ENCODE data around the gene RECQL. TPM values are rescaled to one million over a fixed set of nuclear protein-coding genes. Genes with fewer than 3 reads are reported as not detected.
"Not testable (repeated sequence)": the region's sequence is repeated elsewhere in the genome, so short reads cannot be mapped to it uniquely, and the experiment has no call there.

The RECQL gene
- total RNA-seq, 1 experiment from 2014 or later: 99.7 TPM

DNA sequence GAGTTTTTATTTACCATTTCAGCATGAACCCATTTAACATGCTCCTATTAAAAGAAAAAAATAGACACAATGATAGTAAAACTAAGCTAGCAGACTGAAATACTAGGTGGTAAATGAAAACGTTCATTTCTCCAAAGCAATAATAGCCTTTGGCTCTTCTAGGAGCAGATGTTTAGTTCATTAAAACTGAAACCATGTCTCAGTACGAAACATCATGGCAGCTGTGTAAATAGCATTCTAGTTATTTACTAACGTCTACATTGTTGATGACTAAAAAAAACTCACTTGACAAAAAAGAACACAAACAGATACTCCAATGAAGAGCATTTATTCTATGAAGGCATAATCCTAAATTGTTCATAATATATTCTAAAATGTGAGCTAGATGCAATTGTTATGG lies 17.9 kb downstream of the RECQL start:
- no peaks in the 10 kb centered on the region for H3K27me3 ChIP-seq (replicated peaks)
- H3K36me3 ChIP-seq: peaks cover 72% of the 10 kb centered on the region
- H3K27ac ChIP-seq: no peak overlapping the region
- no peak for DNase-seq (ENCODE audit: low read depth in 1 of 2, low spot score in 2 of 2)
- H3K4me1 ChIP-seq (replicated peaks): no peaks in the 10 kb centered on the region
- no peaks in the 10 kb centered on the region for H3K9me3 ChIP-seq (replicated peaks)
- H3K4me3 ChIP-seq: no peak overlapping the region

DNA sequence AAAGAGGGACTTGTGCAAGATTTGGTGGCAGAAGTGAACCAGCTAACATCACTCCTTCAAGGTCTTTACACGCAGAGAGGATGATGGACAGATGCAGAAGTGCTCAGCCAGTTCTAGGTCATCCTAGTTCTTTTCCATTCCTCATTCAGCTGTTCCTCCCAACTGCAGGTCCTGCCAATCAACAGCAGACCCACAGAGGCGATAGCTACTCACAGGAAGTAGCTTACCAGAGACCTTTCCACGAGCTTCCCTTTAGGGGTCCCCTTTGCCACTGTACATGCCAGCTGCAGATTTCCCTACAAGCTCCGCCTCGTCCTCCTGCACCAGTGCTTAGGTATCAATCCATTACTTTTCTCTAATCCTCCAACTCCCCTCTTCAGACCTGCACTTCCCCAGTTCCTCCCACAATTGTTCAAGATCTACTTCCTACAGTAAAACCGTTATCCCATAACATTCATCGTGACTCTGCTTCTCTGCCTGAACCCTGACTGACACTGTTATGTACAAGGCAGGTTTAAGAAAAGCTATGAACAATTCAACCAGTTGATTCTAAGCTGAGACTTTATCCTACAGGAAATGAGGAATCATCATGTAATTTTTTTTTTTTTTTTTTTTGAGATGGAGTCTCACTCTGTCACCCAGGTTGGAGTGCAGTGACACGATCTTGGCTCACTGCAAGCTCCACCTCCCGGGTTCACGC lies 22.5 kb downstream of the RECQL start:
- Histone ChIP-seq H3K27me3 (replicated peaks) (no peaks in the 10 kb centered on the region), H3K36me3 (peaks cover 86% of the 10 kb centered on the region), H3K9me3 (replicated peaks) (no peaks in the 10 kb centered on the region), H3K4me3 (no peak overlapping the region), H3K27ac (no peak overlapping the region), H3K4me1 (replicated peaks) (no peaks in the 10 kb centered on the region)
- no peak for DNase-seq (ENCODE audit: low read depth in 1 of 2, low spot score in 2 of 2)

DNA sequence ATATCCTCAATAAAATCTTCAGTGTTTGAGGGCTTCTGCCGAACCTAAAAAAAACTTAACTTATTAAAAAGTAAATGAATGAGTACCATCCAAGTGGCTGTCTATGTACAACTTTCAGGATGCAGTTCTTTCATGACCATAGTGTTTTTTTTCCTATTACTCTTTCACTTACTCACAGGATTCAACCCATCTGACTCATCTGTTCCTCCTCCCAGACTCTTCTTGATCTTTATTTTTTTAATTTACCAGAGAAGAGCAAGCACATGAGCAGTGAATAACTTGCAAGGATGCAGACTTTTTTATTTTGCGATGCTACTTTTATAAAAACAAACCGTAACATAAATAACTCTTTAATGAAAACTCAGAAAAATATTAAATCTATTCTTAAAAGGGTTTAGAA lies 24.5 kb downstream of the RECQL start:
- Histone ChIP-seq H3K27ac (no peak overlapping the region), H3K9me3 (replicated peaks) (no peaks in the 10 kb centered on the region), H3K36me3 (peaks cover 88% of the 10 kb centered on the region), H3K4me3 (no peak overlapping the region), H3K27me3 (replicated peaks) (no peaks in the 10 kb centered on the region), H3K4me1 (replicated peaks) (no peaks in the 10 kb centered on the region)
- DNase-seq (ENCODE audit: low read depth in 1 of 2, low spot score in 2 of 2): no peak

DNA sequence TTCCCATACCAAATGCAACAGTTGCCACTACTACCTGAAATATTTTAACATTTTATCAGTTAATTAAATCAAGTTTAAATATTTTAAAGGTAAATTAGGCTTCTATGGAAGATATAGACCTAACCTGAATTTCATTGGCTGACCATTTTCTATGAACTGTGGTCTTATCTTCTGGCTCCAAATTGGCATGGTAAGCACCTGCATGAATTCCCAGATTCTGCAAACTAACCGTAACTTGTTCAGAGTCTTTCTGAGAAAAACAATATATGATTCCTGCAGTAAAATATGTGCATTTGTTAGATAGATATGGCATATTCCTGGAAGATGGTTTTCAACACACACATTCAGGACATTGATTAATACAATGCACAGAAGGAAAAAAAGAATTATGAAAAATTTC lies 25.9 kb downstream of the RECQL start:
- DNase-seq (ENCODE audit: low read depth in 1 of 2, low spot score in 2 of 2): no peak
- Histone ChIP-seq H3K27ac (no peak overlapping the region), H3K27me3 (replicated peaks) (no peaks in the 10 kb centered on the region), H3K36me3 (peaks cover 83% of the 10 kb centered on the region), H3K4me3 (no peak overlapping the region), H3K4me1 (replicated peaks) (no peaks in the 10 kb centered on the region), H3K9me3 (replicated peaks) (no peaks in the 10 kb centered on the region)

DNA sequence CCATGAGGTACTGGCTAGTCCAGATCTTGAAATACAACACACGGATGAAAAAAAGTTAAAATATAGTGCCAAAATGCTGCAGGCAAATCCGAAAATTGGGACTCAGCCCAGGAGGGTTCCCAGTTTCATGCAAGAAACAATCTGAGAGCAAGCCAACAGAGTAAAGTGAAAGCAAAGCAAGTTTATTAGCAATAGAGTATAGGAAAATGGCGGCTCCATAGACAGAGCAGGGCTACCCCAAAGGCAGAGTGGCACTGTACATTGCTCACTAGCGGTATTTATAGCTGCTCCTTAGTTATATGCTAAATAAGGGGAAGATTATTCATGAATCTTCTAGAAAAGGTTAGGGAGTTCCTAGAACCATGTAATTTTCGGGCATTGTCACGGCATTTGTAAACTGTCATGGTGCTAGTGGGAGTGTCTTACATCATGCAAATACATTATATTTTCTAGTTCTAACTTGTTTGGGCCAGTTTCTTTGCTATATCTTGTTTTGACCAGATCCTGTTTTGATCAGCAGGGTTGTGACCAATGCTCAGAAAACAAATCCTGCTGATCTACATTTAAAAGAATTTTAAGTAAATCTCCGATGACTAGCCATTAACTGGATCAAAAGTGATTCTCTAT lies 29.1 kb downstream of the RECQL start:
- Histone ChIP-seq H3K36me3 (peaks cover 65% of the 10 kb centered on the region), H3K4me1 (replicated peaks) (no peaks in the 10 kb centered on the region), H3K4me3 (no peak overlapping the region), H3K27ac (no peak overlapping the region), H3K27me3 (replicated peaks) (no peaks in the 10 kb centered on the region), H3K9me3 (replicated peaks) (no peaks in the 10 kb centered on the region)
- no peak for DNase-seq (ENCODE audit: low read depth in 1 of 2, low spot score in 2 of 2)

DNA sequence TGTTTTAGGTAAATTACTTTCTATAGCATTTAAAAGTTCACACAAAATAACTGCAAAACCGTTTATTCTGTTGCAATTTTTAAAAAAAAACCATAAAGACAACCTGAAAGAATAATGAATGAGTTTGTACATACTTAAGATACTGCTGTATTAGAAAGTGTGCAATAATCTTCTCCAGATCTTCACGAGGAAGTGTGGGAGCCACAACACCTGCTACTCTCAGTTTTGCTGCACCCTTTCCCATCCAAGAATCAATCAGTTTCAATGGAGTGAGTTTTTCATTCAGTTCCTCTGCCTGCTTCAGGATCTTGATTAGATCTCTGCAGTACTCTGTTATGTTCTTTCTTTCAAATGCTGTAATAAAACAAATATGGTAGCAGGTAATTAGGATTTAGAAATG lies 30.1 kb downstream of the RECQL start:
- Histone ChIP-seq H3K9me3 (replicated peaks) (no peaks in the 10 kb centered on the region), H3K27ac (no peak overlapping the region), H3K27me3 (replicated peaks) (no peaks in the 10 kb centered on the region), H3K4me3 (no peak overlapping the region), H3K36me3 (peaks cover 59% of the 10 kb centered on the region), H3K4me1 (replicated peaks) (no peaks in the 10 kb centered on the region)
- no peak for DNase-seq (ENCODE audit: low read depth in 1 of 2, low spot score in 2 of 2)

DNA sequence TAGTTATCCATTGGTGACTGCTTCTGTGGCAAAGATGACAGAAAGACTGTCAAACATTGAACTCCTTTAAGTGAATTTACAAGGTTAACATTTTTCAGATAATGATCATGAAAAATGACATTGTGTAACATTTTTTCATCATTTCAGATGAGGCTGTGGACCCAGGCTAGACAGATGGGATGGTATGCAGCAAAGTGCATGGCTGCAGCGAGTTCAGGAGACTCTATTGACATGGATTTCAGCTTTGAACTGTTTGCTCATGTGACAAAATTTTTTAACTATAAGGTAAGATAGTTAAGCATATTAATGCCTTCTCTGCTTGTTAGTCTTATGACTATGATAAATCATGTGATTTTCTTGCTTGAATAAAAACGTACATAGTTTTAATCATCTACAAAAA lies 34.1 kb downstream of the RECQL start:
- H3K4me3 ChIP-seq; H3K27ac ChIP-seq; DNase-seq (ENCODE audit: low read depth in 1 of 2, low spot score in 2 of 2); H3K27me3 ChIP-seq (replicated peaks); H3K9me3 ChIP-seq (replicated peaks); H3K4me1 ChIP-seq (replicated peaks): not testable (repeated sequence)
- H3K36me3 ChIP-seq: peaks cover 27% of the 10 kb centered on the region

DNA sequence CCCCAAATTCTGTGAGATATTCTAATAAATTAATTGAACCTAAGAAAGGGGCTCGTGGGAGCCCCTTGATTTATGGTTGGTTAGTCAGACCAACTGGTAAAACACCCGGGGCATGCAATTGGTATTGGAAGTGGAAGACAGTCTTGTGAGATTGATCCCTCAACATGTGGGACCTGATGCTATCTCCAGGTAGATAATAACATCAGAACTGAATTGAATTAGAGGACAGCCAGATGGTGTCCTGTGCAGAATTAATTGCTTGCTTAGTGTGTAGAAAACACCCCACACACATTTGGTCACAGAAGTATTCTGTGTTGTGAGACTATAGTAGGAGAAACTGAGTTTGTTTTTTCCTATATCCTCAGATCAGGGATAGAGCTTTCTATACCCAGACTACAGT lies 42.0 kb downstream of the RECQL start:
- Histone ChIP-seq H3K36me3 (peaks cover 27% of the 10 kb centered on the region), H3K4me1 (replicated peaks) (no peaks in the 10 kb centered on the region), H3K9me3 (replicated peaks) (no peaks in the 10 kb centered on the region), H3K4me3 (no peak overlapping the region), H3K27me3 (replicated peaks) (no peaks in the 10 kb centered on the region), H3K27ac (no peak overlapping the region)
- no peak for DNase-seq (ENCODE audit: low read depth in 1 of 2, low spot score in 2 of 2)

DNA sequence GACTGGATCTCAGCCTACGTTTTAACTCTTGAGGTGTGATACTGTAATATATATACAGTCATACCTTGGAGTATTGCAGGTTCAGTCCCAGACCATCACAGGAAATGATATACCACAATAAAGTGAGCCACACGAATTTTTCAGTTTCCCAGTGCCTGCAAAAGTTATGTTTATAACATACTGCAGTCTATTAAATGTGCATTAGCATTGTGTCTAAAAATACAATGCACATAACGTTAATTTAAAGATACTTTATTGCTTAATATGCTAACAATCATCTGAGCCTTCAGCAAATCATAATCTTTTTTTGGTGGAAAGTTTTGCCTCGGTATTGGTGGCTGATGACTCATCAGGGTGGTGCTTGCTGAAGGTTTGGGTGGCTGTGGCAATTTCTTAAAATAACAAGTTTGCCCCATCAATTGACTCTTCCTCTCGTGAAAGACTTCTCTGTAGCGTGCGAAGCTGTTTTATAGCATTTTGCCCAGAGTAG lies 45.1 kb downstream of the RECQL start:
- no peak overlapping the region for H3K4me3 ChIP-seq
- H3K9me3 ChIP-seq (replicated peaks): no peaks in the 10 kb centered on the region
- no peak overlapping the region for H3K27ac ChIP-seq
- H3K27me3 ChIP-seq (replicated peaks): no peaks in the 10 kb centered on the region
- H3K36me3 ChIP-seq: peaks cover 26% of the 10 kb centered on the region
- H3K4me1 ChIP-seq (replicated peaks): no peaks in the 10 kb centered on the region
- no peak for DNase-seq (ENCODE audit: low read depth in 1 of 2, low spot score in 2 of 2)

DNA sequence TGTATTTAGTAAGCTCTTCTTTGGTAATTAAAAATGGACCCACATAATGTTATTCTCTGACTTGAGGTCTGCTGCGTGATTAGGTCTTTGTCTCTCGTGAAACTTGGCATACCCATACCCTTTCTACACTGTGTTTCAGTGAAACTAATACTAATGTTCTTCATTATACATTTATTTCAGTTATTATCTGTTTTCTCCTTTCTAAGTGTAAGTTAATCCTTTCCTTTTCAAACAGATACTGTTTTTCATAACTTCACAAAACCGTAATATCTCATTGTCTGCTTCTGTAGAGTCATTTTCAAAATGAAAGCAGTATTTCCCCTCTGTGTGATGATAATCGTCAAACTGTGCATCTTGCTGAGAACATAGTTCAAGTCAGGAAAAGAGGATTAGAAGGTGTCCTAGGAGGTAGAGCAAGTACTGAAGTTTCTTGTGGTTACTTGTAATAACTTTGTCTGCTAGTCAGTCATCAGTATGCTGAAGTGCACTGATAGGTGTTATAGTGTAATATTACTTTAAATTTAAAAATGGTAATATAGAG lies 48.1 kb downstream of the RECQL start:
- no peak for DNase-seq (ENCODE audit: low read depth in 1 of 2, low spot score in 2 of 2)
- no peaks in the 10 kb centered on the region for H3K9me3 ChIP-seq (replicated peaks)
- H3K36me3 ChIP-seq: peaks cover 24% of the 10 kb centered on the region
- H3K27me3 ChIP-seq (replicated peaks): no peaks in the 10 kb centered on the region
- H3K4me3 ChIP-seq: no peak overlapping the region
- H3K27ac ChIP-seq: no peak overlapping the region
- no peaks in the 10 kb centered on the region for H3K4me1 ChIP-seq (replicated peaks)

DNA sequence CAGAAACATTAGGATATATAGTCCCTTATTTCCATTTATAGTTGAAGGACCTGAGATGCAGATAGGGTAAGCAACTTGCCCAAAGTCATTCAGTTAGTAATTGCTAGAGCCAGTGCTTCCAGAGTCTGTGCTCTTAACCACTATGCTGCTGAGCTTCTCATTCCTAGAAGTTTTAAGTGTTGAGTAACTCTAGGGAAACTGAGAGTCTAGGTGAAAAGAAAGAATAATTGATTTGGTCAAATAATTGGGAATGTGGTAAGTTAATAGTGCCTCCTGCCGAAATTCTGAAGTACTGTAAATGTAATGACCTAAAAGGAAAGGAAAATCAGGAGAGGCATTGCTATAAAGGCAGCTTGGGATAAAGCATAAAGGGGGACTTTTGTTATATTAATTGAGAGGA lies 49.9 kb downstream of the RECQL start:
- H3K27me3 ChIP-seq (replicated peaks): no peaks in the 10 kb centered on the region
- H3K4me1 ChIP-seq (replicated peaks): no peaks in the 10 kb centered on the region
- no peak overlapping the region for H3K27ac ChIP-seq
- DNase-seq (ENCODE audit: low read depth in 1 of 2, low spot score in 2 of 2): peak in 1 of 2 experiments; percentile 15
- H3K9me3 ChIP-seq (replicated peaks): no peaks in the 10 kb centered on the region
- peaks cover 18% of the 10 kb centered on the region for H3K36me3 ChIP-seq
- H3K4me3 ChIP-seq: no peak overlapping the region

DNA sequence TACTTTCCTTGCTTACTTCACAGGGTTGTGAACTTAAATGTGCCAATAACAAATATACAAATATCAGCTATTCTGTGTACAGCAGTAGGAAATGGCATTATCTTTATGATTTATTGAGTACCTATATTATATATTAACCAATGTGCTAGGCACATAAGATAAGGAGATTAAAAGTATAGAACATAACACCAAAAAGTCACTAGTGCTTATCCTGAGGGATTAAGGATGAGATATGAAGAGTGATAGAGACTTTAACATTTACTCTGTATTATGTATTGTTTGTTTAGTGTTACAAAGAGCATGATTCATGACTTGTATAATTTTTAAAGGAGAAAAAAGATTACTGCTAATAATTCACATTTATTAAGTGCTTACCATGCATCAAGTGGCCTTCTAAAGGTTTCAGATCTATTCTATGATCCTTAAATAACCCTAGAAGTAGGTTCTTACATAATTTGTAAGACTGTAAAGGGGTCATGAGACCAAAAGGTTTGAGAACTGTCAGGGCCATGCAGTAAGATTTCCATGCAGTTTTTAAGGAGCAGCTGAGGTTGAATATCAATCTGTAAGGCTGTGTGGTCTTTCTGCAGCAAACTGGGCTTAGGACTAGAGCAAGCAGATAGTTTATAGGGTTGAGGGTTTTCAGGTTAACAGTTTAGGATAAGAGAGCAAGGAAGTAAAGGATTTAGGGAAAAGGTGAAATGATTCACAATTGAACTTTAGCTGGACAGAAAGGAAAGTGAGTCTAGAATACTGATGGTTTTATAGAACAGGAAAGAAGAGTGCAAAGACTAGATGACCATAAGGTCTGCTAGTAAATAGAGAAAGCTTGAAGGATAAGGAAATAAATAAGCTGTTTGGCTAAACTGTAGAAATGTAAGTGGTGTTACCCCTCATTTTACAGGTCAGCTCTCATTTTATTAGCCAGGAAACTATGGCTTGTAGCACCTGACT lies 57.0 kb downstream of the RECQL start:
- no peak for DNase-seq (ENCODE audit: low read depth in 1 of 2, low spot score in 2 of 2)
- H3K36me3 ChIP-seq: peaks cover 14% of the 10 kb centered on the region
- H3K4me3 ChIP-seq: no peak overlapping the region
- H3K4me1 ChIP-seq (replicated peaks): no peaks in the 10 kb centered on the region
- H3K27me3 ChIP-seq (replicated peaks): no peaks in the 10 kb centered on the region
- no peak overlapping the region for H3K27ac ChIP-seq
- H3K9me3 ChIP-seq (replicated peaks): no peaks in the 10 kb centered on the region

DNA sequence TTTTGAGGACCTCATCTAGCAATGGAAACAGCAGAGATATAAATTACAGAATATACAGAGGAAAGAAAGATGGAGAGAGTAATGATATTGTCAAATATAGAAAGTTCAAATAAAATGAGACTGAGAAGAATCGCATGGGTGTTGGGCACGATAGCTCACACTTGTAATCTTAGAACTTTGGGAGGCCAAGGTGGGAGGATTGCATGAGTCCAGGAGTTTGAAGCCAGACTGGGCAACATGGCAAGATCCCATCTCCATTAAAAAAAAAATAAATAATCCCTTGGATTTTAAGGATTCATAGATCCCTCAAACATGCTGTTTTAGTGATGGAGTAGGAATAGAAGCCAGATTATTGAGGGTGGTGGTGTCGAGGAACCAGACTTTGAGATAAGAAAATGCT lies 62.1 kb downstream of the RECQL start:
- Histone ChIP-seq H3K27ac (no peak overlapping the region), H3K4me1 (replicated peaks) (peaks cover 8% of the 10 kb centered on the region), H3K4me3 (no peak overlapping the region), H3K27me3 (replicated peaks) (no peaks in the 10 kb centered on the region), H3K36me3 (no peaks in the 10 kb centered on the region), H3K9me3 (replicated peaks) (no peaks in the 10 kb centered on the region)
- DNase-seq (ENCODE audit: low read depth in 1 of 2, low spot score in 2 of 2): no peak

DNA sequence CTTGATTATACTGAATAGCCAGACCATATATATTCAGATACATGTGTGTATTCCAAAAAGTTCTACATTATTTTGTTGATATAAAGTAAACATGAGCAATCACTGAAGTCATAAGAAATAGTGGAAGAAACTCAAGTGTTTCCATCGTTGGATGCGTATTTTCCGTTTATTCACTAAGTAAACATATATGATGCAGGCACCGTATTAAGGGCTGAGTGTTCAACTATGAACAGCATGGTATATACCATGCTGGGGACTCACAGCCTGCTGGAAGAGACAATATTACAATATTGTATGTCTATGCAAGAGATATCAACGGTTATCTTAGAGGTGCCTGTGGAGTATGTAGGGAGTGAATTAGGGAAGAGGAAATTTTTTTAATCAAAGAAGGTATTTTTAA lies 62.8 kb downstream of the RECQL start:
- Histone ChIP-seq H3K27ac (peak overlapping the region; percentile 94), H3K27me3 (replicated peaks) (no peaks in the 10 kb centered on the region), H3K4me3 (peak overlapping the region; percentile 48), H3K4me1 (replicated peaks) (peaks cover 8% of the 10 kb centered on the region), H3K36me3 (no peaks in the 10 kb centered on the region), H3K9me3 (replicated peaks) (no peaks in the 10 kb centered on the region)
- no peak for DNase-seq (ENCODE audit: low read depth in 1 of 2, low spot score in 2 of 2)
